Bronchial epithelial cell (primary cell): ENCODE results near the gene SPTAN1. TPM values are rescaled to one million over a fixed set of nuclear protein-coding genes. Genes with fewer than 3 reads are reported as not detected.
A peak's percentile ranks its signal among the peaks of the same experiment; 100 is the strongest.
"Not testable (repeated sequence)": the region's sequence is repeated elsewhere in the genome, so short reads cannot be mapped to it uniquely, and the experiment has no call there.

Experiments used
- DNase-seq: peaks from one replicate; pipeline ENCODE4 v3.0.0-alpha.2; 2010; ENCODE audit warnings: low read depth
- FAIRE-seq: peaks from 2 replicates; lab custom pipeline; 2011; peaks lifted over from hg19 to GRCh38; lab: Jason Lieb, UNC
- H3K27me3 ChIP-seq: 2 replicates; pipeline ENCODE4 v1.5.1; 2011; ENCODE audit warnings: low read length; ENCODE audit not compliant: control insufficient read depth, insufficient read depth
- H3K36me3 ChIP-seq: 2 replicates; pipeline ENCODE4 v1.5.1; 2011; ENCODE audit warnings: low read length; ENCODE audit not compliant: control insufficient read depth, insufficient read depth
- H3K4me3 ChIP-seq: 2 replicates; pipeline ENCODE4 v1.5.1; 2011; ENCODE audit warnings: mild to moderate bottlenecking, low read depth, low read length, control low read depth
- CTCF ChIP-seq: IDR thresholded peaks from 2 replicates; pipeline ENCODE4 v1.5.1; 2011; ENCODE audit warnings: mild to moderate bottlenecking, moderate library complexity, low read length, control low read depth, inconsistent platforms; ENCODE audit not compliant: insufficient read depth, severe bottlenecking
- total RNA-seq: library from RNA; depleted of rRNA; stranded (reverse); fragments of >200 nt; gene quantifications from 2 replicates; pipeline ENCODE4 v1.2.1, GENCODE V29; 2014

The SPTAN1 gene
- total RNA-seq, 1 donor from 2014 or later: 159 TPM

DNA sequence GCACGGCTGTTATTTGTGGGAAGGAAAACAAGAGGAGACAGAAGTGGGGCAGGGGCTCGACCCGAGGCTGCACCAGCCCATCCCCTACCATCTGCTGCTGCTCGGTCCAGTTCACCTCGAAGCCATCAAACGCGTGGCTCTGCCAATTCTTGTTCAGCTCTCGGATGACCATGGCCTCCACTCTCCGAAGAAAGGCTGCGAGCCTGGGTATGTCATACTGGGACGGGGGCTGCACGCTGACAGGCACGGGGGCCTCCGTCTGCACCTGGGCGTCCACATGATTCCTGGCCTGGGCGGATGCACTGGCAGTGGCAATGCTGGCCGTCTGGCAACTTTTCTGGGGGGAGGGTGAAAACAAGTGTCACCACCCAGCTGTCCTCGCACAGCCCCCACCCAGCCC, 88.2 kb downstream of the SPTAN1 start:
- no peak for DNase-seq
- no peaks in the 10 kb centered on the region for H3K27me3 ChIP-seq
- no peak overlapping the region for H3K4me3 ChIP-seq
- no peak for TF ChIP-seq CTCF
- FAIRE-seq: no peak
- H3K36me3 ChIP-seq: peaks cover 4% of the 10 kb centered on the region

DNA sequence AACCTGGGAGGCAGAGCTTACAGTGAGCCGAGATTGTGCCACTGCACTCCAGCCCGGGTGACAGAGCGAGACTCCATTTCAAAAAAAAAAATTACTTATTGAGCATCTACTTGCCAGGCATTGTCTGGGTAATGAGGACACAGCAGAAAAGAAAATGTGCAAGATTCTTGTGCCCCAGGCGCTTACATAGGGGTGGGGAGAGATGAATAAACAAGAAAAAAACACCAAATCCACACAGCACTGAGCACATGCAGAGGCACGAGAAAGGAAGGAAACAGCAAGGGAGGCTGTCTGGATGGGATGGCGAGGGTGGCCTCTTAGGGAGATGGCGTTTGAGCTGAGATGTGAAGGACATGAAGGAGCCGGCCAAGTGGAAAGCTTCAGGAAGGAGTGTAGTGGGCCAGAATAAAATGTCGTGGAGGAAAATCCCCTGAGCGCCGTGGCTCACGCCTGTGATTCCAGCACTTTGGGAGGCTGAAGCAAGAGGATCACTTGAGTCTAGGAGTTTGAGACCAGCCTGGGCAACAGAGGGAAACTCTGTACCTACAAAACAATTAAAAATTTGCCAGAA, 90.4 kb downstream of the SPTAN1 start:
- no peak for TF ChIP-seq CTCF
- Histone ChIP-seq H3K36me3 (peaks cover 4% of the 10 kb centered on the region), H3K4me3 (no peak overlapping the region), H3K27me3 (no peaks in the 10 kb centered on the region)
- FAIRE-seq (no peak), DNase-seq (peak; percentile 41)

GRCh38 chr9:128643519-128644300, 91.3 kb downstream of the SPTAN1 start:
- Histone ChIP-seq H3K27me3 (no peaks in the 10 kb centered on the region), H3K36me3 (peaks cover 4% of the 10 kb centered on the region), H3K4me3 (no peak overlapping the region)
- DNase-seq: no peak
- no peak for FAIRE-seq
- TF ChIP-seq CTCF: no peak

DNA sequence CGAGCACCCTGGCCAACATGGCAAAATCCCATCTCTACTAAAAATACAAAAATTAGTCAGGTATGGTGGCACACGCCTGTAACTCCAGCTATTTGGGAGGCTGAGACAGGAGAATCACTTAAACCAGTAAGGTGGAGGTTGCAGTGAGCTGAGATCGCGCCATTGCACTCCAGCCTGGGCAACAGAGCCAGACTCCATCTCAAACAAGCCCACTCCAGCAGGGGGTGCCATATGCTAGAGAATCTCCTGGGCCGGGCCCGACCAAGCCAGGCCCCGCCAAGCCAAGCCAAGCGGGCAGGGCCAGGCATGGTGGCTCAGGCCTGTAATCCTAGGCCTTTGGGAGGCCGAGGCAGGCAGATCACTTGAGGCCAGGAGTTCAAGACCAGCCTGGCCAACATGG, 95.8 kb downstream of the SPTAN1 start:
- not testable (repeated sequence) for DNase-seq, H3K4me3 ChIP-seq, H3K36me3 ChIP-seq, FAIRE-seq, H3K27me3 ChIP-seq
- TF ChIP-seq CTCF: peak; percentile 11

DNA sequence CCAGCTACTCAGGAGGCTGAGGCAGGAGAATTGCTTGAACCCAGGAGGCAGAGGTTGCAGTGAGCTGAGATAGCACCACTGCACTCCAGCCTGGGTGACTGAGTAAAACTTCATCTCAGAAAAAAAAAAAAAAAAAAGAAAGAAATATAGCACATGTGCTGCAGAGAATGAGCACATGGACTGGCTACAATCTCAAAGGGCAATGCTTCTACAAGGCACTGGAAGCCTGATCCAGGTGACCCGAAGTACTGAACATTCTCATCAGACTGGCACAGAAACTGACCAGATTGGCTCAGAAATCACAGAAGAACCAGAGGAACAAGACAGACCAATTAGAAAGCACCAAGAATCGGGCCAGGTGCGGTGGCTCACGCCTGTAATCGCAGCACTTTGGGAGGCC, 99.4 kb downstream of the SPTAN1 start:
- Histone ChIP-seq H3K4me3 (no peak overlapping the region), H3K27me3 (no peaks in the 10 kb centered on the region), H3K36me3 (no peaks in the 10 kb centered on the region)
- no peak for DNase-seq
- TF ChIP-seq CTCF: no peak
- no peak for FAIRE-seq
